Loucy (cell line): ENCODE results near the gene PNPT1.

Experiments
- EZH2phosphoT487 ChIP-seq: fragments of 200-600 bp; IDR thresholded peaks from 2 replicates; pipeline ENCODE4 v1.6.1; 2018; ENCODE audit warnings: antibody characterized with exemption, mild to moderate bottlenecking, moderate library complexity, borderline replicate concordance
- TF ChIP-seq, protein P1 (sequence below): fragments of 200-600 bp; sonication (generic); conservative IDR thresholded peaks from 2 replicates; pipeline ENCODE4 v1.5.1; 2014; ENCODE audit warnings: mild to moderate bottlenecking, antibody characterized with exemption, low read length

DNA sequence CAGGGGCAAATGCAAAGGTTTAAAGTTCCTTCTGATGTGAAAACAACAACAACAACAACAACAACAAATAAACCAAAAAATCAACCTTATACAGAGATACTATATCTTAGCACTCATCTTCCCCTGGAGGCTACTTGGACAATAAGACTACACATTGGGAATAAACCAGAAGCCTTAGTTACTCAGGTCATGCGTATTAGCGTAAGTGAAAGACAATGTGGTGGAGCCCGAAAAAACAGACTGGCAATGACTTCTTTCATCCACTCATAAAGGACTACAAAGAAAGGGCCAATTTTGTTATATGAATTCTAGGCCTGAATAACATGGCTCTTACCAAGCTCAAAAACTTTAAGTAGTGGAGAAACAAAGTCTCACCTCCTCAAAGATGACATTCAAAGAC is 56.8 kb downstream of the PNPT1 start:
- TF ChIP-seq, protein P1, sequence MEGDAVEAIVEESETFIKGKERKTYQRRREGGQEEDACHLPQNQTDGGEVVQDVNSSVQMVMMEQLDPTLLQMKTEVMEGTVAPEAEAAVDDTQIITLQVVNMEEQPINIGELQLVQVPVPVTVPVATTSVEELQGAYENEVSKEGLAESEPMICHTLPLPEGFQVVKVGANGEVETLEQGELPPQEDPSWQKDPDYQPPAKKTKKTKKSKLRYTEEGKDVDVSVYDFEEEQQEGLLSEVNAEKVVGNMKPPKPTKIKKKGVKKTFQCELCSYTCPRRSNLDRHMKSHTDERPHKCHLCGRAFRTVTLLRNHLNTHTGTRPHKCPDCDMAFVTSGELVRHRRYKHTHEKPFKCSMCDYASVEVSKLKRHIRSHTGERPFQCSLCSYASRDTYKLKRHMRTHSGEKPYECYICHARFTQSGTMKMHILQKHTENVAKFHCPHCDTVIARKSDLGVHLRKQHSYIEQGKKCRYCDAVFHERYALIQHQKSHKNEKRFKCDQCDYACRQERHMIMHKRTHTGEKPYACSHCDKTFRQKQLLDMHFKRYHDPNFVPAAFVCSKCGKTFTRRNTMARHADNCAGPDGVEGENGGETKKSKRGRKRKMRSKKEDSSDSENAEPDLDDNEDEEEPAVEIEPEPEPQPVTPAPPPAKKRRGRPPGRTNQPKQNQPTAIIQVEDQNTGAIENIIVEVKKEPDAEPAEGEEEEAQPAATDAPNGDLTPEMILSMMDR: no peak
- no peak for TF ChIP-seq EZH2phosphoT487
